ENCODE measurements around the gene PRDM15.
A peak's percentile ranks its signal among the peaks of the same experiment; 100 is the strongest.

The PRDM15 gene

GRCh38 chr21:41825216-41825615, 53.9 kb downstream of the PRDM15 start:
- no peak for DNase-seq (ENCODE audit: low read depth in 2 of 2, low spot score in 1 of 2)

GRCh38 chr21:41824466-41825207, 54.5 kb downstream of the PRDM15 start:
- no peak for DNase-seq (ENCODE audit: low read depth in 2 of 2, low spot score in 1 of 2)

- no peak for DNase-seq (ENCODE audit: low read depth in 2 of 2, low spot score in 1 of 2)
Measured at GRCh38 chr21:41823906-41824305, 55.2 kb downstream of the PRDM15 start.

GRCh38 chr21:41823166-41823565, 56.0 kb downstream of the PRDM15 start:
- DNase-seq (ENCODE audit: low read depth in 2 of 2, low spot score in 1 of 2): no peak

GRCh38 chr21:41821756-41822431, 57.2 kb downstream of the PRDM15 start:
- DNase-seq (ENCODE audit: low read depth in 2 of 2, low spot score in 1 of 2): no peak

- DNase-seq (ENCODE audit: low read depth in 2 of 2, low spot score in 1 of 2): no peak
Measured at GRCh38 chr21:41821081-41821755, 57.9 kb downstream of the PRDM15 start.

GRCh38 chr21:41820384-41821080, 58.6 kb downstream of the PRDM15 start:
- DNase-seq (ENCODE audit: low read depth in 2 of 2, low spot score in 1 of 2): no peak

GRCh38 chr21:41819856-41820281, 59.3 kb downstream of the PRDM15 start:
- DNase-seq (ENCODE audit: low read depth in 2 of 2, low spot score in 1 of 2): no peak

- DNase-seq (ENCODE audit: low read depth in 2 of 2, low spot score in 1 of 2): no peak
Measured at GRCh38 chr21:41819236-41819855, 59.8 kb downstream of the PRDM15 start.

GRCh38 chr21:41817877-41818855, 61.0 kb downstream of the PRDM15 start:
- no peak for DNase-seq (ENCODE audit: low read depth in 2 of 2, low spot score in 1 of 2)

GRCh38 chr21:41817228-41817627, 61.9 kb downstream of the PRDM15 start:
- no peak for DNase-seq (ENCODE audit: low read depth in 2 of 2, low spot score in 1 of 2)

- DNase-seq (ENCODE audit: low read depth in 2 of 2, low spot score in 1 of 2): peak; percentile 22 to 26
Measured at GRCh38 chr21:41816583-41817165, 62.5 kb downstream of the PRDM15 start.

GRCh38 chr21:41815652-41816582, 63.2 kb downstream of the PRDM15 start:
- no peak for DNase-seq (ENCODE audit: low read depth in 2 of 2, low spot score in 1 of 2)

GRCh38 chr21:41813226-41813625, 65.9 kb downstream of the PRDM15 start:
- DNase-seq (ENCODE audit: low read depth in 2 of 2, low spot score in 1 of 2): no peak

- DNase-seq (ENCODE audit: low read depth in 2 of 2, low spot score in 1 of 2): no peak
Measured at GRCh38 chr21:41812679-41813078, 66.5 kb downstream of the PRDM15 start.

GRCh38 chr21:41810597-41810932, 68.6 kb downstream of the PRDM15 start:
- DNase-seq (ENCODE audit: low read depth in 2 of 2, low spot score in 1 of 2): no peak

GRCh38 chr21:41809891-41810596, 69.1 kb downstream of the PRDM15 start:
- no peak for DNase-seq (ENCODE audit: low read depth in 2 of 2, low spot score in 1 of 2)

- DNase-seq (ENCODE audit: low read depth in 2 of 2, low spot score in 1 of 2): no peak
Measured at GRCh38 chr21:41808846-41809245, 70.3 kb downstream of the PRDM15 start.

Data from stimulated activated CD8-positive, alpha-beta memory T cell treated with anti-CD3 and anti-CD28 coated beads, Interleukin-4, amount 100 ng/mL, for 4 hours (primary cell).